DOHH2 (cell line): ENCODE data around the gene IL34.

Experiments
- H3F3A ChIP-seq: fragments of 200-600 bp; sonication (generic), shearing (Covaris generic); 2 replicates; pipeline ENCODE4 v1.6.0; 2016; ENCODE audit warnings: antibody characterized with exemption, mild to moderate bottlenecking; ENCODE audit not compliant: control insufficient read depth, insufficient read depth
- H3K27ac ChIP-seq: fragments of 200-600 bp; sonication (generic); 2 replicates; pipeline ENCODE4 v1.5.1; 2014; ENCODE audit warnings: low read depth, mild to moderate bottlenecking, low read length, moderate library complexity
- H3K27me3 ChIP-seq: fragments of 200-600 bp; sonication (generic); 2 replicates; pipeline ENCODE4 v1.6.1; 2014; ENCODE audit warnings: mild to moderate bottlenecking, low read length, mixed read lengths; ENCODE audit not compliant: control insufficient read depth
- H3K36me3 ChIP-seq: fragments of 200-600 bp; sonication (generic); 2 replicates; pipeline ENCODE4 v1.6.1; 2014; ENCODE audit warnings: mild to moderate bottlenecking, low read length, moderate library complexity, mixed read lengths; ENCODE audit not compliant: control insufficient read depth
- H3K4me1 ChIP-seq: fragments of 200-600 bp; sonication (generic); 2 replicates; pipeline ENCODE4 v1.6.1; 2014; ENCODE audit warnings: mild to moderate bottlenecking, low read length, mixed read lengths; ENCODE audit not compliant: control insufficient read depth
- H3K4me2 ChIP-seq: fragments of 200-600 bp; sonication (generic); 2 replicates; pipeline ENCODE4 v1.6.0; 2014; ENCODE audit warnings: mild to moderate bottlenecking, low read length, moderate library complexity
- H3K4me3 ChIP-seq: fragments of 200-600 bp; sonication (generic); 2 replicates; pipeline ENCODE4 v1.5.1; 2014; ENCODE audit warnings: mild to moderate bottlenecking, low read length, mixed read lengths
- H3K79me2 ChIP-seq: fragments of 200-600 bp; sonication (generic); 2 replicates; pipeline ENCODE4 v1.6.1; 2014; ENCODE audit warnings: mild to moderate bottlenecking, low read length, mixed read lengths; ENCODE audit not compliant: control insufficient read depth
- H3K9me2 ChIP-seq: fragments of 200-600 bp; sonication (generic); replicated peaks from 2 replicates; pipeline ENCODE4 v1.6.1; 2014; ENCODE audit warnings: mild to moderate bottlenecking, low read length, mixed read lengths; ENCODE audit not compliant: control insufficient read depth
- H3K9me3 ChIP-seq: fragments of 200-600 bp; sonication (generic); 2 replicates; pipeline ENCODE4 v1.6.1; 2014; ENCODE audit warnings: antibody characterized with exemption, low read length, mixed read lengths; ENCODE audit not compliant: control insufficient read depth, insufficient read depth
- H4K20me1 ChIP-seq: fragments of 200-600 bp; sonication (generic); 2 replicates; pipeline ENCODE4 v1.6.0; 2014; ENCODE audit warnings: low read depth, mild to moderate bottlenecking, antibody characterized with exemption, low read length, moderate library complexity; ENCODE audit not compliant: control insufficient read depth, insufficient read depth
- EZH2phosphoT487 ChIP-seq: fragments of 200-600 bp; sonication (generic); IDR thresholded peaks from 2 replicates; pipeline ENCODE4 v1.6.1; 2017; ENCODE audit warnings: borderline replicate concordance, mild to moderate bottlenecking, antibody characterized with exemption, low read length, moderate library complexity, mixed read lengths
- TF ChIP-seq, protein P1 (sequence below): fragments of 200-600 bp; sonication (generic); IDR thresholded peaks from one replicate; pipeline ENCODE4 v1.5.1; 2014; ENCODE audit warnings: antibody characterized with exemption, mild to moderate bottlenecking, low read depth, low read length; ENCODE audit not compliant: poor library complexity, severe bottlenecking

IL34 gene

DNA sequence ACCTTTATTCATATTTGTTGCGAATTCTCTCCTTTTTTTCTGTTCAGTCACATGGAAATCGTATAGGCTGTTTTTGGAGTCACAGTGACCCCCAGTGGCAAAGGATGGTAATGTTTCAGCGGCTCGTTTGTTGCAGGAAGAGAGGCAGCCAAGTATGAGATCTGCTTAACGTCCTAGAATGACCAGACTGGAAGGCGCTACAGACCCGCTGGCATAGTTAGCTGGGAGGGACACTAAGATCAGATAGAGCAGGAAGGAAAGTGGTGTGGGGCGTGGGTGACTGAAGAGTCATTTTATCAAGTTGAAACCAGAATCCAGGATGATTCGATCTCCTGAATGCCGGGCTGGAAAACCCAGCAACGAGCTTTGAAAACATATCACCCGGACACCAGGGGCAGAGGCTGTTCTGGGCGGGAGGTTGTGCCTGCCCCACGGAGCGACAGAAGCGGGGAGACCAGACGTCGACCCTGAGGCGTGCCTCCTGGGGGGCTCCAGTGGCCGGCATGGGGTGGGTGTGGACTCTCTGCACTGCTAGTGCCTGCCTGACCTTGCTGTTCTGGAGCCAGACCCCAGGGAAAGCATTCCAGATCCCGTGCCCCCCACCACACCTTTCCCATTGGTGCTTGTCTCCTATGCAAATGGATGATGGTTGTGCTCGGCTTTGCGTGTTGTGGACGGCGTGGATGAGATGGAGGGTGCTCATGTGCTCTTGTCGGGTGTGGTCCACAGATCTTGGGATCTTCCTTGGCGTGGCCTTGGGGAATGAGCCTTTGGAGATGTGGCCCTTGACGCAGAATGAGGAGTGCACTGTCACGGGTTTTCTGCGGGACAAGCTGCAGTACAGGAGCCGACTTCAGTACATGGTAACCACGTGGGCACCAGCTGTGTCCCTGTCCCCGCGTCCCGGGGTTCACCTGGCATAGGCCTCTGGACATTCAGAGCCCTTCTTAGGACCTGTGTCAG, 7.7 kb downstream of the IL34 start:
- H3K36me3 ChIP-seq, result no peaks in the 10 kb centered on the region

DNA sequence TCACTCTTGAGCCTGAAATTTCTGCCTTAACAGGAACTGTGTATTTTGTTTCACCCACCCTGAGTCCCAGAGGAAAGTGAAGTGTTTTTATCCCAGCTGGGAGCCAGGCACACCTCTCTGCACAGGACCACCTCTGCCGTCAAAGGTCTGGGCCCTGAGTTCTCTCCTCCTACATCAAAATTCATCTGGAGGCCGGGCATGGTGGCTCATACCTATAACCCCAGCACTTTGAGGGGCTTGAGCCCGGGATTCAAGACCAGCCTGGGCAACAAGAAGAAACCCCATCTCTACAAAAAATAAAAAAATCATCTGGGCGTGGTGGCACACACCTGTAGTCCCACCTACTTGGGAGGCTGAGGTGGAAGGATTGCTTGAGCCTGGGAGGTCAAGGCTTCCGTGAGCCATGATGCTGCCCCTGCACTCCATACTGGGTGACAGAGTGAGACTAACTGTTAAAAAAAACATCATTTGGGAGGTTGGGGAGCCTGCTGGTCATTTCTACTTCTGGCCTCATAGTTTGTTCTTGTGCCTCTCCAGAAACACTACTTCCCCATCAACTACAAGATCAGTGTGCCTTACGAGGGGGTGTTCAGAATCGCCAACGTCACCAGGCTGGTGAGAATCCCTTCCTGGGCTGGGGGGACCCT, 9.8 kb downstream of the IL34 start:
- no peaks in the 10 kb centered on the region for H3K79me2 ChIP-seq
- no peaks in the 10 kb centered on the region for H3K27me3 ChIP-seq
- no peaks in the 10 kb centered on the region for H3K36me3 ChIP-seq
- TF ChIP-seq, protein P1, sequence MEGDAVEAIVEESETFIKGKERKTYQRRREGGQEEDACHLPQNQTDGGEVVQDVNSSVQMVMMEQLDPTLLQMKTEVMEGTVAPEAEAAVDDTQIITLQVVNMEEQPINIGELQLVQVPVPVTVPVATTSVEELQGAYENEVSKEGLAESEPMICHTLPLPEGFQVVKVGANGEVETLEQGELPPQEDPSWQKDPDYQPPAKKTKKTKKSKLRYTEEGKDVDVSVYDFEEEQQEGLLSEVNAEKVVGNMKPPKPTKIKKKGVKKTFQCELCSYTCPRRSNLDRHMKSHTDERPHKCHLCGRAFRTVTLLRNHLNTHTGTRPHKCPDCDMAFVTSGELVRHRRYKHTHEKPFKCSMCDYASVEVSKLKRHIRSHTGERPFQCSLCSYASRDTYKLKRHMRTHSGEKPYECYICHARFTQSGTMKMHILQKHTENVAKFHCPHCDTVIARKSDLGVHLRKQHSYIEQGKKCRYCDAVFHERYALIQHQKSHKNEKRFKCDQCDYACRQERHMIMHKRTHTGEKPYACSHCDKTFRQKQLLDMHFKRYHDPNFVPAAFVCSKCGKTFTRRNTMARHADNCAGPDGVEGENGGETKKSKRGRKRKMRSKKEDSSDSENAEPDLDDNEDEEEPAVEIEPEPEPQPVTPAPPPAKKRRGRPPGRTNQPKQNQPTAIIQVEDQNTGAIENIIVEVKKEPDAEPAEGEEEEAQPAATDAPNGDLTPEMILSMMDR, result no peak
- TF ChIP-seq EZH2phosphoT487, result no peak
- H3K9me2 ChIP-seq, result no peaks in the 10 kb centered on the region
- no peaks in the 10 kb centered on the region for H3F3A ChIP-seq
- H3K4me2 ChIP-seq, result no peak overlapping the region
- H4K20me1 ChIP-seq, result no peaks in the 10 kb centered on the region
- H3K4me3 ChIP-seq, result no peak overlapping the region
- no peaks in the 10 kb centered on the region for H3K9me3 ChIP-seq
- peaks cover 7% of the 10 kb centered on the region for H3K4me1 ChIP-seq
- no peak overlapping the region for H3K27ac ChIP-seq

More for the DNA sequence above, 7.7 kb downstream of the IL34 start:
- TF ChIP-seq, protein P1, result peak; percentile 92
- no peak for TF ChIP-seq EZH2phosphoT487
- H3K4me1 ChIP-seq, result peaks cover 7% of the 10 kb centered on the region
- H3K4me2 ChIP-seq, result peak overlapping the region; percentile 23; the same call in 1 of the 2 replicates
- H3F3A ChIP-seq, result no peaks in the 10 kb centered on the region
- H3K27ac ChIP-seq, result no peak overlapping the region
- no peak overlapping the region for H3K4me3 ChIP-seq
- no peaks in the 10 kb centered on the region for H3K9me3 ChIP-seq
- H3K27me3 ChIP-seq, result no peaks in the 10 kb centered on the region
- H3K9me2 ChIP-seq, result no peaks in the 10 kb centered on the region
- H3K79me2 ChIP-seq, result no peaks in the 10 kb centered on the region
- H4K20me1 ChIP-seq, result no peaks in the 10 kb centered on the region

DNA sequence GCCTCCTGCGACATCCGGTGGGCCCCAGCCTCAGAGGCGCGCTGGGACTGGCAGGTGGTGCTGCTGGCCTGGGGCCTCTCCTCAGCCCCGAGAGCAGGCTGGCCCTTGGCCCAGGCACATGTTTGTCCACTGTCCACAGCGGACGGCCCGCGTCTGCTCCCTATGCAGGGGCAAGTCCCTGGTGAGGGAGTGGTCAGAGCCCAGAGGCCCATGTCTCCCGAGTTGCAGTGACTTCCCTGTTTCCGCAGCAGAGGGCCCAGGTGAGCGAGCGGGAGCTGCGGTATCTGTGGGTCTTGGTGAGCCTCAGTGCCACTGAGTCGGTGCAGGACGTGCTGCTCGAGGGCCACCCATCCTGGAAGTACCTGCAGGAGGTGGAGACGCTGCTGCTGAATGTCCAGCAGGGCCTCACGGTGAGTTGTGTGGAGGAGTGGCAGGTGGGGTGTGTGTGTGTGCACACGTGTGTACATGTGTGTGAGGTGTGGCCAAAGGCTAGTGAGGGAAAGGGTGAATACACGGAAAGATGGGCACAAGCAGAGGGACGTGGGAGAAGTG, 10.4 kb downstream of the IL34 start:
- Histone ChIP-seq H4K20me1 (no peaks in the 10 kb centered on the region), H3F3A (no peaks in the 10 kb centered on the region), H3K27ac (no peak overlapping the region), H3K79me2 (no peaks in the 10 kb centered on the region), H3K36me3 (no peaks in the 10 kb centered on the region), H3K9me2 (no peaks in the 10 kb centered on the region), H3K4me3 (no peak overlapping the region), H3K9me3 (no peaks in the 10 kb centered on the region), H3K4me1 (peaks cover 7% of the 10 kb centered on the region), H3K27me3 (no peaks in the 10 kb centered on the region), H3K4me2 (no peak overlapping the region)
- no peak for TF ChIP-seq EZH2phosphoT487
- TF ChIP-seq, protein P1, result no peak
